ENCODE results near the gene FETUB. TPM values are rescaled to one million over a fixed set of nuclear protein-coding genes. Genes with fewer than 3 reads are reported as not detected.
A peak's percentile ranks its signal among the peaks of the same experiment; 100 is the strongest.

Gene FETUB
- total and polyA plus RNA-seq, 2 of the 8 experiments (the other 6 are each of a cell fraction or from before 2014, with no cell fraction given) = 0.15 TPM; not detected in 1

GRCh38 chr3:186696522-186696921 lies 56.3 kb downstream of the FETUB start:
- ChIA-PET CTCF (ENCODE audit: partially characterized antibody) (interaction anchor here (1.0 to 1.1 kb wide), 2 partner anchors 43 to 79 kb away, joined by 3 to 5 read pairs; no protein-coding TSS in a partner anchor), POLR2A (ENCODE audit: partially characterized antibody) (no interaction called here)
- no peak overlapping the region for H3K14ac ChIP-seq (ENCODE audit: insufficient read length)

More at GRCh38 chr3:186696522-186696921, 56.3 kb downstream of the FETUB start:
- H2BK120ac ChIP-seq (replicated peaks; ENCODE audit: low read depth, low read length) = no peak overlapping the region
- H2BK20ac ChIP-seq (ENCODE audit: low read length) = no peak overlapping the region
- TF ChIP-seq CBX8 (IDR thresholded peaks at IDR 0.05; ENCODE audit: borderline replicate concordance, low read depth, low read length) (no peak), SUZ12 (IDR thresholded peaks at IDR 0.05; ENCODE audit: low read length) (no peak), CHD2 (IDR thresholded peaks at IDR 0.05; ENCODE audit: low read length) (no peak), POLR2A (IDR thresholded peaks at IDR 0.05; ENCODE audit: control extremely low read depth in 1 of 2, low read depth in 2 of 2, low read length in 2 of 2) (no peak), MAFK (IDR thresholded peaks at IDR 0.05; ENCODE audit: low read depth, low read length) (no peak), NANOG (IDR thresholded peaks at IDR 0.05; ENCODE audit: insufficient read depth, low read depth, low read length, poor library complexity, severe bottlenecking) (no peak), POLR2AphosphoS5 (IDR thresholded peaks at IDR 0.05; ENCODE audit: low read depth, low read length) (no peak), SIRT6 (IDR thresholded peaks at IDR 0.05; ENCODE audit: low read length) (no peak), ASH2L (IDR thresholded peaks at IDR 0.05; ENCODE audit: low read length) (no peak), TAF7 (optimal IDR thresholded peaks at IDR 0.05; ENCODE audit: borderline replicate concordance, low read depth, low read length) (no peak), SP1 (IDR thresholded peaks at IDR 0.05; ENCODE audit: low read depth, low read length) (no peak), ZNF274 (IDR thresholded peaks at IDR 0.05; ENCODE audit: borderline replicate concordance, extremely low read depth, low read length) (no peak)
- FAIRE-seq = no peak
- no peak overlapping the region for H2BK5ac ChIP-seq (ENCODE audit: low read depth, low read length)
- H2AFZ ChIP-seq (ENCODE audit: low read length) = peak overlapping the region; percentile 18; the same call in 1 of the 2 replicates
- H3K9ac ChIP-seq (replicated peaks in 1 of 4; ENCODE audit: extremely low read depth in 1 of 4, low read depth in 3 of 4, low read length in 3 of 4) = no peak overlapping the region
- no peaks in the 10 kb centered on the region for H4K20me1 ChIP-seq (replicated peaks in 1 of 2; ENCODE audit: control insufficient read depth in 1 of 2, insufficient read depth in 2 of 2, low read length in 2 of 2)
- no peaks in the 10 kb centered on the region for H3K23me2 ChIP-seq (ENCODE audit: low read depth, low read length)
- H3K4ac ChIP-seq (replicated peaks; ENCODE audit: insufficient read length, low read depth, low read length) = no peak overlapping the region
- H3K56ac ChIP-seq (replicated peaks; ENCODE audit: insufficient read length, low read depth, low read length) = no peak overlapping the region
- DNase-seq (ENCODE audit: low read depth in 1 of 2, low spot score in 2 of 2) = no peak
- no peak overlapping the region for H2AK5ac ChIP-seq (ENCODE audit: low read depth, low read length)
- no peak overlapping the region for H3K4me2 ChIP-seq (ENCODE audit: insufficient read depth in 1 of 2, low read depth in 2 of 2, low read length in 2 of 2)
- H4K5ac ChIP-seq (ENCODE audit: insufficient read length, low read depth, low read length) = no peak overlapping the region
- no peak overlapping the region for H3K23ac ChIP-seq (ENCODE audit: insufficient read length)
- 0 out of 2 replicates have a peak overlapping the region, but pooled peaks have one; percentile 69 for H2BK12ac ChIP-seq (ENCODE audit: low read depth, low read length)
- H3K4me3 ChIP-seq (ENCODE audit: extremely low read depth in 1 of 4, insufficient read depth in 2 of 4, low read depth in 3 of 4, low read length in 4 of 4) = no peak overlapping the region
- H3K18ac ChIP-seq (ENCODE audit: extremely low read depth, low read length) = no peak overlapping the region
- no peaks in the 10 kb centered on the region for H3K36me3 ChIP-seq (ENCODE audit: control insufficient read depth in 2 of 4, insufficient read depth in 4 of 4, low read length in 3 of 4)
- H3K4me1 ChIP-seq (replicated peaks in 1 of 4; ENCODE audit: control insufficient read depth in 3 of 4, insufficient read depth in 4 of 4, low read length in 3 of 4) = peaks cover 0 to 7% (median 2%) of the 10 kb centered on the region in 4 experiments; a peak in 3 of 7 replicates
- no peak overlapping the region for H3K27ac ChIP-seq (ENCODE audit: low read depth, low read length)
- H2BK15ac ChIP-seq (ENCODE audit: low read length) = no peak overlapping the region
- H4K91ac ChIP-seq (replicated peaks; ENCODE audit: insufficient read length, low read length) = no peak overlapping the region
- H4K8ac ChIP-seq (ENCODE audit: extremely low read depth, insufficient read depth, low read length) = no peak overlapping the region
- H3K9me3 ChIP-seq (ENCODE audit: insufficient read depth in 2 of 2, low read depth in 1 of 2, low read length in 1 of 2) = no peaks in the 10 kb centered on the region
- no peaks in the 10 kb centered on the region for H3K27me3 ChIP-seq (replicated peaks in 1 of 4; ENCODE audit: control insufficient read depth in 3 of 4, extremely low read depth in 1 of 4, insufficient read depth in 3 of 4, low read length in 3 of 4)
- no peaks in the 10 kb centered on the region for H3K79me1 ChIP-seq (ENCODE audit: low read depth, low read length)
- WGBS, 2 experiments (ENCODE audit: extremely low coverage in 1 of 2, insufficient coverage in 1 of 2, insufficient read length in 1 of 2, insufficient replicate concordance in 2 of 2, low coverage in 1 of 2, low lambda C conversion rate in 2 of 2, missing lambda C conversion rate in 1 of 2) = 83% methylated on average over 2 of the region's 2 CpGs; no CpG with 5 or more reads in 1 of the 2 experiments
- no peaks in the 10 kb centered on the region for H3K79me2 ChIP-seq (ENCODE audit: control insufficient read depth in 1 of 2, insufficient read depth in 2 of 2, low read length in 2 of 2)
